BLaER1 treated with 17β-estradiol and CSF1 and Interleukin-3, amounts not matched to agents 10 nM and 100 nM (cell line): ENCODE results near the gene EML6.

Experiments used
- H3K27ac ChIP-seq, 11 experiments: shearing (Covaris generic); formaldehyde crosslinking; 2 replicates each; pipeline ENCODE4 v1.8.1; 2022
- H3K27me3 ChIP-seq, 11 experiments: shearing (Covaris generic); formaldehyde crosslinking; 2 replicates each; pipeline ENCODE4 v1.8.1; 2022
- H3K36me3 ChIP-seq, 11 experiments: shearing (Covaris generic); formaldehyde crosslinking; 2 replicates each; pipeline ENCODE4 v1.8.1; 2022
- H3K4me1 ChIP-seq, 10 experiments: shearing (Covaris generic); formaldehyde crosslinking; 2 replicates each; pipeline ENCODE4 v1.8.1; 2022
- H3K4me2 ChIP-seq, 11 experiments: shearing (Covaris generic); formaldehyde crosslinking; 2 replicates each; pipeline ENCODE4 v1.8.1; 2022
- H3K4me3 ChIP-seq, 10 experiments: shearing (Covaris generic); formaldehyde crosslinking; 2 replicates each; pipeline ENCODE4 v1.8.1; 2022
- H3K9ac ChIP-seq, 11 experiments: shearing (Covaris generic); formaldehyde crosslinking; 2 replicates each; pipeline ENCODE4 v1.8.1; 2022
- H3K9me3 ChIP-seq, 11 experiments: shearing (Covaris generic); formaldehyde crosslinking; replicated peaks in 1 of 11; 2 replicates each; pipeline ENCODE4 v1.8.1; 2022
- H4K20me1 ChIP-seq, 11 experiments: shearing (Covaris generic); formaldehyde crosslinking; 2 replicates each; pipeline ENCODE4 v1.8.1; 2022
- Cebpa-rat ChIP-seq, 11 experiments: shearing (Covaris generic); IDR thresholded peaks; 2 replicates each; pipeline ENCODE4 v1.8.1; 2022

The EML6 gene

DNA sequence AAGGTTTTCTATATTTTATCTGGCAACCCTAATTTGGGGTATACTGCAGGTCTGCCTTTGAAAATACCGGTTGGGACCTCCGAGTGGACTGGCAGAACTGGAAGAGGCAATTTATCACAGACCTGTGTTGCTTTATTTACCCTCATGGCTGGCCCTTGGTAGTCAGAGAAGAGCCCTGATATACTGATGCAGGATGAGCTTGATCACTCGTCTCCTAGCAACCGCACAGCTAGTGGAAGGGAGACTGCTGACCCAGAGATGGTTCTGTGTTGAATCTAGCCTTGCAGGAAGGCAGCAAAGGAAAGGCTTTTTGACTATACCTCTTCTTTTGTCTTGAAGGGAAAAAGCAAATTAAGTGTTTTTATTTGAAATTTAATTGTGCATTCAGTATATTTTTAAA, 154.7 kb downstream of the EML6 start:
- no peaks in the 10 kb centered on the region for H3K9me3 ChIP-seq
- no peak overlapping the region for H3K4me3 ChIP-seq
- no peaks in the 10 kb centered on the region for H4K20me1 ChIP-seq
- no peak for TF ChIP-seq Cebpa-rat (IDR thresholded peaks at IDR 0.05)
- no peak overlapping the region for H3K4me2 ChIP-seq
- no peaks in the 10 kb centered on the region for H3K27me3 ChIP-seq
- H3K36me3 ChIP-seq = no peaks in the 10 kb centered on the region
- H3K4me1 ChIP-seq = no peaks in the 10 kb centered on the region
- H3K9ac ChIP-seq = no peak overlapping the region
- no peak overlapping the region for H3K27ac ChIP-seq

DNA sequence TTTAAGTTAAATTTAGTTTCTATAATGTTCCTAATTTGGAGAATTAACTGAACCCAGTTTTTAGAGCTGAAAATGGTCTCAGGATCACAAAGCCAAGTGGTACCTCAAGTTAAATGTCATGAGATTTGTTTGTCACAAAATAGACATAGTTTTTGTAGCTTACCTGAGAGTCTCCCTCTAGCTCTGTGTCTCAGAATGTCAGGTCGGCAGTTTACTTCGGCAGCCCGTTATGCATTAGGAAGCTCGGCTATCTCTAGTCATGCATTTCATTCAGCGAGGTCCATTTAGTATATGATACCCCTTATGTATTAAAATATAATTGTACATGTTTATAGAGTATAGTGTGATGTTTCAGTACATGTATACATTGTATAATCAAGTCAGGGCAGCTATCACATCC, 155.6 kb downstream of the EML6 start:
- no peaks in the 10 kb centered on the region for H3K36me3 ChIP-seq
- H3K27ac ChIP-seq = no peak overlapping the region
- H3K4me3 ChIP-seq = no peak overlapping the region
- TF ChIP-seq Cebpa-rat (IDR thresholded peaks at IDR 0.05) = no peak
- no peaks in the 10 kb centered on the region for H3K9me3 ChIP-seq
- H4K20me1 ChIP-seq = no peaks in the 10 kb centered on the region
- no peak overlapping the region for H3K4me2 ChIP-seq
- no peaks in the 10 kb centered on the region for H3K4me1 ChIP-seq
- no peak overlapping the region for H3K9ac ChIP-seq
- no peaks in the 10 kb centered on the region for H3K27me3 ChIP-seq

DNA sequence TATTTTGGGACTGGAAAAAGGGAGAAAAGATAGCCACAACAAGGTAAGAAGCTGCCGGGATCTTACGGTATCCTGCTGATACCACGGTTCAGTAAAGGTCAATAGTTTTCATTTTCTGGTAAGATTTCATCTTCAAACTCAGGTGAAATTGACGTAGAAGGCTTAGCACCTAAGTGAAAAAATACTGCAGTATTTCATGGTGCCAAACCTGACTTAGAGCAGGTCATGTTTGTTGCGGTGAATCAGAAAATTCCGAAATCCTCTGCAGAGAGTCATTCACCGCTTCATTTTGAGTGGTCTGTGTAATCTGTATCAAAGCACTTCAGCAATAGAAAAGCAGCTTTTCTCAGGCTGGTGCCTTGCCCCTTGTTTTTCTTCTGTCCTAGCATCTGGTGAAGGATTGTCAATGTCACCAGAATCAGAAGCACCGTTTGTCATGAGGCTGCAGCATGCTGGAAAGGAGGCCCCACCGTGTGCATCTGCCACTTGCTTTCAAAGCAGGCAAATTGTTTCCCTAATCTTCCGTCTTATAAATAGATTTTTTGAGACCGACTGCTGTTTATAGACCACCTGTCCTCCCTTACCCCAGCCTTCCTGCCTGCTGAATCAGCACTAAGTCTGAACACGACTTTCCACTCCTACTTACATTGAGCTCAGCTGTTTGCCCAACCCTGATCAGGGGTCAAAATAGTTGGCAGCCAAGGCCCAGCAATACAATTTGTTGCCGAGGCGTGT, 156.3 kb downstream of the EML6 start:
- Histone ChIP-seq H3K4me2 (no peak overlapping the region), H3K9me3 (no peaks in the 10 kb centered on the region), H3K9ac (no peak overlapping the region), H3K4me3 (no peak overlapping the region), H3K27ac (no peak overlapping the region), H3K36me3 (no peaks in the 10 kb centered on the region), H3K4me1 (no peaks in the 10 kb centered on the region), H3K27me3 (no peaks in the 10 kb centered on the region), H4K20me1 (no peaks in the 10 kb centered on the region)
- no peak for TF ChIP-seq Cebpa-rat (IDR thresholded peaks at IDR 0.05)

- Histone ChIP-seq H4K20me1 (no peaks in the 10 kb centered on the region), H3K4me1 (no peaks in the 10 kb centered on the region), H3K9me3 (no peaks in the 10 kb centered on the region), H3K27me3 (no peaks in the 10 kb centered on the region), H3K36me3 (no peaks in the 10 kb centered on the region), H3K27ac (no peak overlapping the region), H3K9ac (no peak overlapping the region), H3K4me3 (no peak overlapping the region), H3K4me2 (no peak overlapping the region)
- no peak for TF ChIP-seq Cebpa-rat (IDR thresholded peaks at IDR 0.05)
Observed at GRCh38 chr2:54880428-54880827, 157.0 kb downstream of the EML6 start.

GRCh38 chr2:54881759-54882158, 158.3 kb downstream of the EML6 start:
- no peaks in the 10 kb centered on the region for H3K9me3 ChIP-seq
- no peak for TF ChIP-seq Cebpa-rat (IDR thresholded peaks at IDR 0.05)
- no peak overlapping the region for H3K4me3 ChIP-seq
- no peaks in the 10 kb centered on the region for H3K36me3 ChIP-seq
- H3K4me1 ChIP-seq = no peaks in the 10 kb centered on the region
- H4K20me1 ChIP-seq = no peaks in the 10 kb centered on the region
- no peak overlapping the region for H3K27ac ChIP-seq
- H3K9ac ChIP-seq = no peak overlapping the region
- no peaks in the 10 kb centered on the region for H3K27me3 ChIP-seq
- H3K4me2 ChIP-seq = no peak overlapping the region

DNA sequence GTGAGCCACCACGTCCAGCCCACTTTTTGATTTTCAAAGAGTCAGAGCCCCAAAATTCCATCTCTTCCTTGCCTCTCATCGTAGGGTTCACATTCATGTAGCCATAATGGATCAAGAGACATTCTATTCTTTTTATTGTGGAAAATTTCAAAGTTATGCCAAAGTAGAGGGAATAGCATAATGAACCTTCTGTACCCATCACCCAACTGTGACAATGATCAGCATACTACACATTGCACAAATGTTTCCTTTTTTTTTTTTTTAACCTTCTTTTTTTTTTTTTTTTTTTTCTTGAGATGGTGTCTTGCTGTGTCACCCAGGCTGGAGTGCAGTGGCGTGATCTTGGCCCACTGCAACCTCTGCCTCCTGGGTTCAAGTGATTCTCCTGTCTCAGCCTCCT, 162.4 kb downstream of the EML6 start:
- no peak for TF ChIP-seq Cebpa-rat (IDR thresholded peaks at IDR 0.05)
- H3K36me3 ChIP-seq = no peaks in the 10 kb centered on the region
- H3K27me3 ChIP-seq = no peaks in the 10 kb centered on the region
- H3K27ac ChIP-seq = no peak overlapping the region
- H3K9me3 ChIP-seq = no peaks in the 10 kb centered on the region
- H3K4me2 ChIP-seq = no peak overlapping the region
- no peaks in the 10 kb centered on the region for H3K4me1 ChIP-seq
- H3K9ac ChIP-seq = no peak overlapping the region
- H3K4me3 ChIP-seq = no peak overlapping the region
- no peaks in the 10 kb centered on the region for H4K20me1 ChIP-seq

DNA sequence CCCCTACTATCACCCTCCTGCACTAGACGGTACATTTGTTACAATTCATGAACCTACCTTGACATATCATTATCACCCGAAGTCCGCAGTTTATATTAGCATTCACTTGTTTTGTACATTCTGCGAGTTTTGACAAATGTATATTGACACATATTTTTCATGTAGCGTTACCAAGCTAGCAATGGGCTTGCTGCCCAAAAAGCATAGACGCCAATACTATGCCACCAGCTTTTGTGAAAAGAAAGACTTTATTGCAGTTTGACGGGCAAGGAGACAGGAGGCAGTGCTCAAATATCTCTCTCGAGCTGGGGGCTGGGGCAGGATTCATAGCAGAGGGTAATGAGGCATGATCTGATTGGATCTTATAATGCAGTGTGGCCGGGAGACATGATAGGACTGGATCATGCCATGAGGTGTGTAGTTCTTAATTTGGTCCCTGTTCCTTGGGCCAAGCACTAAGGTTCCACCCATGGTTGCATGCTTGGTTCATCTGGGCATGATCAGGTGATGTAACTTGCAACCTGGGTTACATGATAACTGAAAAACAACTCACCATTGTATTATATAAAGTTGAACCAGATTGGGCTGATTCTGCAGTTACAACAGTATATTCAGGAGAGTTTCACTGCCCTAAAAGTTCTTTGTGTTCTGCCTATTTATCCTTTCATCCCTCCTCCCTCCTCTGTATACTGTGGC, 164.5 kb downstream of the EML6 start:
- H3K27me3 ChIP-seq = no peaks in the 10 kb centered on the region
- no peak overlapping the region for H3K4me3 ChIP-seq
- no peak overlapping the region for H3K4me2 ChIP-seq
- H3K4me1 ChIP-seq = no peaks in the 10 kb centered on the region
- H3K9ac ChIP-seq = no peak overlapping the region
- H3K9me3 ChIP-seq = no peaks in the 10 kb centered on the region
- TF ChIP-seq Cebpa-rat (IDR thresholded peaks at IDR 0.05) = no peak
- H3K36me3 ChIP-seq = no peaks in the 10 kb centered on the region
- H3K27ac ChIP-seq = no peak overlapping the region
- no peaks in the 10 kb centered on the region for H4K20me1 ChIP-seq

DNA sequence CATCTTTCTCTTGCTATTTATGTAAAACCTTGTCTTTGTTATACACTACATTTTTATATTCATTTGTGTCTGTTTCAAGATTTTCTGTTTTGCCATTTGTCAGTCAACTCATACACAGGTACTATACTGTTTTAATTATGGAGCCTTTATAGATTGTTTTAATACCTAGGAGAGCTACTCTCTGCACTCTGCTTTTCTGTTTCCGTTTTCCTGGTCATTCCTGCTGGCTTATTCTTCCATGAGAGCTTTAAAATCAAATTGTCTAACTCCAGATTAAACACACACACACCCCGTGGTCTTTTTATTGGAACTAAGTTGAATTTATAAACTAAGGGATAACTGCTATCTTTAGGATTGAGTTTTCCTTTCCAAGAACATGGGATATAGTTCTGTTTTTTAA, 165.6 kb downstream of the EML6 start:
- no peaks in the 10 kb centered on the region for H3K36me3 ChIP-seq
- no peaks in the 10 kb centered on the region for H3K27me3 ChIP-seq
- H3K4me2 ChIP-seq = no peak overlapping the region
- no peak overlapping the region for H3K27ac ChIP-seq
- no peak for TF ChIP-seq Cebpa-rat (IDR thresholded peaks at IDR 0.05)
- H4K20me1 ChIP-seq = no peaks in the 10 kb centered on the region
- H3K4me3 ChIP-seq = no peak overlapping the region
- H3K9ac ChIP-seq = no peak overlapping the region
- H3K4me1 ChIP-seq = no peaks in the 10 kb centered on the region
- H3K9me3 ChIP-seq = no peaks in the 10 kb centered on the region

DNA sequence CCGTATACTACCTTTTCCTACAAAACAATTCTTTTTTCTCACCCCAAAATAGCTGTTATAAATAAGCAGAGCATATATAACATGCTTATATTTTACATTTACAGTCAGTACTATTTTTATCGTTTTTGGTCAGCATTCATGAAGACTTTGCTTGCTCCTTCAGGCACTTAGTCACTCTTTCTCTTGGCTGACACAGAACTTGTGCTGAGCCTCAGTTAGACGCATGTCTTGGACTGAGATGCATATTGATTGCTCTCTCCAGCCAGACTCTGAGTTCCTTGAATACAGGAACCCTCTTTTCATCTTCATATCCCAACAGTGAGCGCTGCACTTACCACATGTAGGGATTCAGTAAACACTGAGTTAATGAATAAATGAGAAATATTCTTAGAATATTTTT, 168.4 kb downstream of the EML6 start:
- Histone ChIP-seq H3K4me3 (no peak overlapping the region), H3K9me3 (peaks cover 0 to 11% (median 0%) of the 10 kb centered on the region in 11 experiments; a peak in 7 of 22 replicates), H3K27ac (no peak overlapping the region), H4K20me1 (no peaks in the 10 kb centered on the region), H3K36me3 (no peaks in the 10 kb centered on the region), H3K27me3 (no peaks in the 10 kb centered on the region), H3K4me2 (no peak overlapping the region), H3K4me1 (no peaks in the 10 kb centered on the region), H3K9ac (no peak overlapping the region)
- no peak for TF ChIP-seq Cebpa-rat (IDR thresholded peaks at IDR 0.05)

- H3K27me3 ChIP-seq = no peaks in the 10 kb centered on the region
- H3K9ac ChIP-seq = no peak overlapping the region
- no peak for TF ChIP-seq Cebpa-rat (IDR thresholded peaks at IDR 0.05)
- H3K4me3 ChIP-seq = no peak overlapping the region
- H4K20me1 ChIP-seq = no peaks in the 10 kb centered on the region
- no peak overlapping the region for H3K27ac ChIP-seq
- H3K9me3 ChIP-seq = peaks cover 0 to 11% (median 0%) of the 10 kb centered on the region in 11 experiments; a peak in 7 of 22 replicates
- no peak overlapping the region for H3K4me2 ChIP-seq
- no peaks in the 10 kb centered on the region for H3K36me3 ChIP-seq
- H3K4me1 ChIP-seq = no peaks in the 10 kb centered on the region
Observed at GRCh38 chr2:54894467-54894866, 171.0 kb downstream of the EML6 start.
